Activated T-cell treated with anti-CD3 and anti-CD28 coated beads for 48 hours (primary cell): ENCODE measurements around the gene SCNN1B.

Source experiments
- DNase-seq: peaks from one replicate; pipeline ENCODE4 v3.0.0-alpha.2; 2020; ENCODE audit warnings: low read depth

SCNN1B gene

DNA sequence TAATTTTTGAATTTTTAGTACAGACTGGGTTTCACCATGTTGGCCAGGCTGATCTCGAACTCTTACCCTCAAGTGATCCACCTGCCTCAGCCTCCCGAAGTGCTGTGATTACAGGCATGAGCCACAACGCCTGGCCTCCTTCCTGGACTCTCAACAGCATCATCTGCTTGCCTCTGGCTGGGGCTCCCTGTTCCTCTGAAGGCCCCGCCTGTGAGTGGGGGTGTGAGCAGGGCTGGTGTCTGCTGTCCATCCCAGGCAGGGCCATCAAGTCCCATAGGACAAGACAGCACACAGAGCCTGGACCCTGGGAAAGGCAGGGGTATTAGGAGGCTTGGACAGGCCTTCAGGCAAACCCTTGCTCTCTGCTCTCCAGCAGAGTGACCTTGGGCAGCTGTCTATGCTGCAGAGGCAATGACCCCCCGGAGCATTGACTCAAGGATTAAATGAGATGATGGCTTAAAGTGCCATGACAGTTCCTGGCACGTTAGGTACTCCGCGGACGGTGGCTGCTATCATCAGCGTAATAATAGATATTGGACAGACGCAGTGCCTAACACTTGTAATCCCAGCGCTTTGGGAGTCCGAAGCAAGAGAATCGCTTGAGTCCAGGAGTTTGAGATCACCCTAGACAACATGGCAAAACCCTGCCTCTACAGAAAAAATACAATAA lies 19.2 kb downstream of the SCNN1B start:
- DNase-seq: no peak

DNA sequence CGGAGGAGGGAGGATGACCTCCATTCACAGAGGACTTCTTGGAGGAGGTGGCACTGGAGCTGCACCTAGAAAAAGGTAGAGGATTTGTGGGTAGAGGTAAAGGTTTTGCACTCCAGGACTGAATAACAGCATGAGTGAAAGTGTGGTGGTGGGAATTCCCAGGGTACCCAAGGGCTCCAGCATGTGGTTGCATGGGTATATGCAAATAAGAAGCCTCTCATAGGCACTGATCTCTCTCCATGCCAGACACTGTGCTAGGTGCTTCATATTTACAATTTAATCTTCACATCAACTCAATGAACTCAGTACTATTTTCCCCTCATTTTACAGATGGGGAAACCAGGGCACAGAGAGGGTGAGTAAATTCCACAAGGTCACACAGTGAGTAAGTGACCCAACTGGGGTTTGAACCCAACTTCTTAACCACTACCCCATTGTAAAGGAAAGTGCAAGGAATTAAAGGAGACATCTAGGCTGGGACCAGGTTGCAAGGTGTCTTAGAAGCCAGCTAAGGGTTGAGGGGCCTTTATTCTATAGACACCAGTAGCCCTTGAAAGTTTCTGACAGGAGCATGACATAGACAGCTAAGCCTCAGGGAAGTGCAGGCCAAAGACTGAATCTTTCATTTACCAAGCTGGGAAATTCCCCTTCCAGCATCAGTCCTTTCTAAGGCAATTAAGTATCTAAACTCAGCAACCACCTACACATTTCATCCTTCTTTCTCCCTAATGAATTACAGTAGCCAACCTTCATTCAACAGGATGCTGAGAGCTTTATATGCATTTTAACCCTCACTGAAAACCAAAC lies 21.3 kb downstream of the SCNN1B start:
- no peak for DNase-seq

DNA sequence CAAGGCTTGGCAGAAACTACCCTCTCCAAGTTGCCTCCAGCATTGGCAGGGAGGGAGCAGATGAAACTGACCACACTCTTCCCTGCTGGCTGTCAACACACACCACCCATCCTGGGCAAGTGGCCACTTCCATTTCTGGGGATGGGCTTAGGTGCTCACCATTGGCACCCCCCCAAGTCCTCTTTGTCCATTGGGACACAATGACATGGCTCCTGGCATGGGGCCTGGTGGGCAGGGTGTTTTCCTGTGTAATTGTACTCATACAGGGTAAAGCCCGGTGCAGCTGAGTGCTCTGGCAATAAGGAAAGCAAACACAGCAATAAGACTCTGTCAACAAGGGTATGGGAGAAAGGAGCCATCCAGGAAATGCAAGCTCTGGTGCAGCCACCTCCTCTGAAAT lies 22.6 kb downstream of the SCNN1B start:
- DNase-seq: no peak

DNA sequence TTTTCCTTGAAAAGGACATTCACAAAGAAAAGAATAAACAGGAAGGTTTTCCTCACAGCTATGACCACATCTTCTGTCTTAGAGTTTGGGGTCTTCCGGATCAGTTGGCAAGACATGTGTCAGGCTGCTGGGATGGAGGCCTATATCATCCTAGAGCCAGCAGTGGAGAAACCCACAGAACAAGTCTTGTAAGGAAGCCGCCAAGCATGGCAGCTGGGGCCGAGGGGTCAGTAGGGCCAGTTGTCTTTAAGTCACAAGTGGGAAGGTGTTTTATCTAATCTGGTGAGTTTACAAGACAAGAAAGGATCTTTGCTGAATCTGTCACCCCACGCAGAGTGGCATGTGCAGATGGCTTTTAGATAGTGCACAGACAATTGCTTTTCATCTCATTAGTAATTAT lies 25.7 kb downstream of the SCNN1B start:
- no peak for DNase-seq

DNA sequence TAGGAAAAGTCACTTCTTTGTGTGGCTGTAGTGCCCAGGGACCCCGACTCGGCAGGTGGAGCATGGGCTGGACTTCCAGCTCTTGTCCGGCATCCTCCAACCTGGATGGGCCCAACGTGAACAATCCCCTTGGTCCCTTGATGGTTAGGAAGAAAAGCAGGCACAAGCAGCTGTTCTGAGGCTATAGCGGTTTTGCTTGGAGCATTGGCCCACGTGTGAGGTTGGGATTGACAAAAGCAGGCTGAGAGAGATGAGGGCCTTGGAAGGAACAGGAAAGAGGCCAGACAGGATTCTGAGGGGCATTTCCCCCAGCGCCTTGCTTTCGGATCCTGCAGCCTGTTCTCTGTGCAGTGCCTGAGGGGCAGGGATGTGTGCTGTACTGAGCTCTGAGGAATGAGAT lies 28.1 kb downstream of the SCNN1B start:
- DNase-seq: no peak

DNA sequence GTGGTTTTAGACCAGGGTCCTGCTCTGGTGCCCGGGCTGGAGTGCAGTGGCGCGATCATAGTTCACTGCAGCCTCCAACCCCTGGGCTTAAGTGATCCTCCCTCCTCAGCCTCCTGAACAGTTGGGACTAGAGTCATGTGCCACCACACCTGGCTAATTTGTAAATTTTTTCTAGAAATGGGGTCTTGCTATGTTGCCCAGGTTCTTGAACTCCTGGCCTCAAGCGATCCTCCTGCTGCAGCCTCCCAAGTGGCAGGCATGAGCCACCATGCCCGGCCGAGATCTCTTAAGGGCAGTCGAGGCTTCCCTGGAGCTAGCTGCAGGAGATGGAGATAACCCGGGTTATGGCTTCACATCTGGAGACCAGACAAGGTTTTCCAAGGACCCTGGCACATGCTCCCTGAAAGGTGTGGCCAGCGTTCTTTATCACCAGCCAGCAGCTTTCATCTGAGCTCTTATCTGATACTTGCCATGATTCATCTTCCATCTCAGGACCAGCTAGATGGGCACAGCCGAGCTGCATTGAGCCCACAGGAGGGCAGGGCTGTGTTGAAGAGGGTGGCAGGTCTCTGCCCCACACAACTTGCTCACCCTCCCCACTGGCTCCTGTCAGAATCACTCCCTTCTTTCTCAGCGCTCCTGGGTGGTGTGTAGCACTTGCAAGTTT lies 28.6 kb downstream of the SCNN1B start:
- no peak for DNase-seq

DNA sequence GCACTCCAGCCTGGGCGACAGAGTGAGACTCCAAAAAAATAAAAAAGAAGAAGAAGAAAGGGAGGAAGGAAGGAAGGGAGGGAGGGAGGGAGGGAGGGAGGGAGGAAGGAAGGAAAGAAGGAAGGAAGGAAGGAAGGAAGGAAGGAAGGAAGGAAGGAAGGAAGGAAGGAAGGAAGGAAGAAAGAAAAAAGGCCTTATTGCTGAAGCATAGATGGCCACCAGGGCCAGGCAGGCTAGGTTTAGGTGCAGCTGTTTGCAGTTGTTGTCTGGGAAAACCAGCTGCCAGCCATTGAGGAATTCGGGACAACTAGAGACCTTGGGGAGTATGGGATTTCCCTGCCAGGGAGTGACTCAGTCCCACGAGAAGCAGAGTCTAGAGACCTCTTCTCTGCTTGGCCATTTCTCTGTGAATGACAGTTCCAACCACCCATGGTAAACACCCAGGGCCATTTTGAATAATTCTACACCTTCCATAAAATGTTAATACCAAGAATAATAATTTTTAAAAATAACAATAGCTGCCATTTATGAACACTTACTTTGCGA lies 31.0 kb downstream of the SCNN1B start:
- no peak for DNase-seq

DNA sequence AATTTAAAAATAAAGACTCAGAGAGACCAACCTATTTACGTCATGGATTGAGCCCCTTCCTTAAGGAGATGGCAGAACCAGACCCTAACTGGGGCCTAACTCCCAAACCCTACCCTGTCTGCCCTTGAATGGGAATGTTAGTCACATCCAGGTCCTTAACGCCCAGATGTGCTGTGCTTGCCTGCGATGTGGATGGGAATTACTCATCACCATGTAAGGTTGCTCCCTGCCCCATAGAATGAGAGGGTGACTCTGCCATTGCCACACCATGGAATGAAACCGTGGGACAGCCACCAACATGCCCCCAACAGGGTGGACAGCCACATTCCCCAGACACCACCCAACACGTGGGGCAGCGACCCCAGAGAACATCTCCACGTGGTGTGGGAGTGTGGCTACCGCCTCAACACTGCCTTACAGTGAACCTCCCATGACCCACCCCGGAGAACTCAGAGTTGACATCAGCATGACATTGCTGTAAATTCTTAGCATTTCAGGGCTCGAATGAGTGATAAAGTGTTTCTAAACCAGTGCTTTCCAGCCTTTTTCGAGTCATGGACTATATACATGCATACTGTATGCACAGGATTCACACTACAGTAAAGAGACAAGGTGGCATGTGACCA lies 31.8 kb downstream of the SCNN1B start:
- no peak for DNase-seq

DNA sequence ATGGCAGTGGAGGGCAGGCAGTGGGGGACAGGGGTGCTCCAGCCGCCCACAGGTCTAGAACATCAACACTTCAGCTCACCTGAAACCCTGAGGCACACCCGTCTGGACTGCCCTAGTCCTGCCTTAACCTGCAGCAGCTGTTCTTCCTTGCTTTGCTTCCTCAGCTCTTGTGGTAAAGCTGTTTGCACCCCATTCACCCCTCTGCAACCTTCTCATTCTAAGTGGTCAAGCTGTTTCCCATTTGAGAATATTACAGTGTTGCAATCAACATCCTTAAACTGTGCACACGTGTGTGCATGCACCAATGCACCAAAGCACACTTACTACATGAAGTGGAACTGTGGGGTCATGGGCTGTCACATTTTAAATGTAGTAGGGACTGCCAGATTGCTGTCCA lies 32.4 kb downstream of the SCNN1B start:
- no peak for DNase-seq

DNA sequence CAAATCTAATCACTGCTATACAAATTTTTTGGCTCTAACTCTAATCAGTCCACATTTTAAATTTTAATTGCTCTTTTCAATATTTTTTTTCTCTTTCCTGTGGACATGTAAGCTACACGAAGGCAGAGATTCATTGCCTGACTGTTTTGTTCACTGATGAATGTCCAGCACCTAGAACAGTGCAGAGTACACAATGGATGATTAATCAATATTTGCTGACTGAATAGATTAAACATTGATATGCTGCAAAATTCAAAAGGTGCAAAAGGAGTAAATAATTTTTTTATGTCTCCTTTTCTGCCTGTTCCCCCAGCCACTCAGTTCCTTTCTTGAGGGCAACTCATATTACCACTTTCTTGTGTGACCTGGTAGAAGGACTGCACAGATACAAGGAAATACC lies 32.8 kb downstream of the SCNN1B start:
- DNase-seq: no peak

DNA sequence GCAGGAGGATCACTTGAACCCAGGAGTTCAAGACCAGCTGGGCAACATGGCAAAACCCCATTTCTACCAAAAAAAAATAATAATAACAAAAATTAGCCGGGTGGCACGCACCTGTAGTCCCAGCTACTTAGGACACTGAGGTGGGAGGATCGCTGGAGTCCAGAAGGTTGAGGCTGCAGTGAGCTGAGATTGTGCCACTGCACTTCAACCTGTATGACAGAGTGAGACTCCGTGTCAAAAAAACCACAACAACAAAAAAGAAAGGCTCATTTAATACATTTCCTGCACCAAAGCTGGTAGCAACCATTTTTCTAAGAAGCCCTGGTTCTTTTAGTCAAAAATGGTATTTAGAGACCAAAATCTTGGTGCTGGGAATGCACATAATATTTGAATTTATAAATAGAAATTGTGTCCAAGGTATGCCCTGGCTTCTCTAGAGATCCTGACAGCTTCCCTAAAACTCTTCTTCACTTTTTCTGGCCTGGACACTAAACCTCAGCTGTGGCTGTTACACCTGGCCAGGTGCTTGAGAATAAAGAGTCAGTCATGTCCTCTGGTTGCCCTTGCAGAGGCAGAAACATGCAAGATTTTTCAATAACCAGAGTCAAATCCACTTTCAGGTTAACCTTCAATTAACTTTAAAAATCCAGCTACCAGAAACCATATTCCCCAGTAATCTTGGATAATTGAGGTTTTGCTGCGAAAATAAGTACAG lies 35.9 kb downstream of the SCNN1B start:
- no peak for DNase-seq

DNA sequence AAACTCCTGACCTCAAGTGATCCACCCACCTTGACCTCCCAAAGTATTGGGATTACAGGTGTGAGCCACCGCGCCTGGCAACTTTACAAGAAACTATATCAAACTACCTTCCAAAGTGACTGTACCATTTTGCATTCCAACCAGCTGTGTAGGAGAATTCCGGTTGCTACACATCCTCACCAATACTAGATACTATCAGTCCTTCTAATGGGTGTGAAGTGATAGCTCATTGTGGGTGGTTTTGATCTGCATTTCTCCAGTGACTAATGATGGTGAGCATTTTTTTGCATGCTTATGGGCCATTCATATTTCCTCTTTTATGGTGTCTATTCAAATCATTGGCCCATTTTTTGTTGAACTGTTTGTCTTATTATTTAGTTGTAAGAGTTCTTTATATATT lies 37.7 kb downstream of the SCNN1B start:
- DNase-seq: no peak

DNA sequence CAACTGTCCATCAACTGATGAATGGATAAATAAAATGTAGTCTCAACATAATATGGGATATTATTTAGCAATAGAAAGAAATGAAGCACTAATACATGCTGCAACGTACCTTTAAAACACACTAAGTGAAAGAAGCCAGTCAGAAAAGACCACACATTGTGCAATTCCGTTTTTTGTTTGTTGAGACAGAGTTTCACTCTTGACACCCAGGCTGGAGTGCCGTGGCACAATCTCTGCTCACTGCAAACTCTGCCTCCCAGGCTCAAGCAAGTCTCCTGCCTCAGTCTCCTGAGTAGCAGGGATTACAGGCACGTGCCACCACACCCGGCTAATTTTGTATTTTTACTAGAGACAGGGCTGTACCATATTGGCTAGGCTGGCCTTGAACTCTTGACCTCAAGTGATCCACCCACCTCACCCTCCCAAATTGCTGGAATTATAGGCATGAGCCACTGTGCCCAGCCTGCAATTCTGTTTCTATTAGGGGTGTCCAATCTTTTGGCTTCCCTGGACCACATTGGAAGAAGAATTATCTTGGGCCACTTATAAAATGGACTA lies 40.1 kb downstream of the SCNN1B start:
- no peak for DNase-seq

DNA sequence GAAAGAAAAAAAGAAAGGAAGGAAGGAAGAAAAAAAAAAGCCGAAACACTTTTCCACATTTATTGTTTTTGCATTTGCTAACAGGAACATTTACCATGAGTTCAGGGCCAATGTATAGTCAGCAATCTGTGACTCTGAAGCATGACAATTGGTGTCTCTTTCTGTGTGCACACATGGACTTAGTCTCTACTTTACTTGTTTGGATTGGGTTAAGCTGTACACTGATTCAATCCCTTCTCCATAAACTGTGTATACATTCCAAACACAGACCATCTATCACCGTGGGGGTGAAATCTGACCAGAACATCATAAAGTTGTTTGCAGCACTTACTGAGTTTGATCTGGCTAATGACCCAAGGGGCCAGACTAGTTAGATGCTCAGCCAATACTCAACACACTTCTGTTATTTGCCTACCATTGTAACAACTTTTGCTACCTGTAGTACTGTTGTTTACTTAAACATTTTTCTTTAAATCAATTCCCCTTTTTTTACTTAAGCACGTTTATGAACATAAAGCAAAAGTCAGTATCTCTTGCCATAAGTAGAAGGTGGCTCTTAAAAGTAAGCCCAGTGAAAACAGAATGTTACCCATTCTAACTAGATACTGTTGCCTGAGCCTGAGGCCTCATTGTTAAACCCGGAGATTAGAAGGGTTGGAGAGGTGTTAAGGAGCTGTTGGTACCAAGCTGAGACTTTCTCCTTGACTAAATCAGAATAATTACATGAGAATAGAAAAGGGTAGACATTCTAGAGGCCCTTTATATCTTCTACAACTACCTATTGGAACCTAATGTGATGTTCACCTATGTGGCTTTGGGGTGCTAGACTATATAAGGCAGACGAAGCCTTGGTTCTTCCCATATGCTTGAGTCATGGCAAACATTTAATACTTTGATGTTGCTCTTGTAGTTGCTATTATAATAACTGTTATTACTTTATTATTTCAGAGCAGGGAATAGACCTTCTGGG lies 41.8 kb downstream of the SCNN1B start:
- DNase-seq: no peak

DNA sequence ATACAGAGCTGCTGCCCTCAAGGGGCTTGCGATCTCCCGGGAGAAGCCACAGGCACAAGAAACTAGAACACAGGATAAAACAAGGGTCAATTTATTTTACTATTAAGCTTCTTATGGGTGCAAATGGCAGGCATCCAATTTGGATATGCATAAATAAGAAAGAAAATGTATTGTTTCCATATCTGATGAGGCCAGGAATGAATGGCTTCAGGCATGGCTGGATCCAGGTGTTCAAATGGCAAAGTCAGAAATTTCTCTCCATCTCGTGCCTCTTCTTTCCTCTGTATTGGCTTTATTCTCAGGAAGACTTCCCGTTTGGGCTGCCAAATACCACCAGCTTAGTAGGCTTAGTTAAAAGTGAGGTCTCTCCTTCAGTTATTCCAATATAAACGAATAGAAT lies 43.1 kb downstream of the SCNN1B start:
- no peak for DNase-seq

DNA sequence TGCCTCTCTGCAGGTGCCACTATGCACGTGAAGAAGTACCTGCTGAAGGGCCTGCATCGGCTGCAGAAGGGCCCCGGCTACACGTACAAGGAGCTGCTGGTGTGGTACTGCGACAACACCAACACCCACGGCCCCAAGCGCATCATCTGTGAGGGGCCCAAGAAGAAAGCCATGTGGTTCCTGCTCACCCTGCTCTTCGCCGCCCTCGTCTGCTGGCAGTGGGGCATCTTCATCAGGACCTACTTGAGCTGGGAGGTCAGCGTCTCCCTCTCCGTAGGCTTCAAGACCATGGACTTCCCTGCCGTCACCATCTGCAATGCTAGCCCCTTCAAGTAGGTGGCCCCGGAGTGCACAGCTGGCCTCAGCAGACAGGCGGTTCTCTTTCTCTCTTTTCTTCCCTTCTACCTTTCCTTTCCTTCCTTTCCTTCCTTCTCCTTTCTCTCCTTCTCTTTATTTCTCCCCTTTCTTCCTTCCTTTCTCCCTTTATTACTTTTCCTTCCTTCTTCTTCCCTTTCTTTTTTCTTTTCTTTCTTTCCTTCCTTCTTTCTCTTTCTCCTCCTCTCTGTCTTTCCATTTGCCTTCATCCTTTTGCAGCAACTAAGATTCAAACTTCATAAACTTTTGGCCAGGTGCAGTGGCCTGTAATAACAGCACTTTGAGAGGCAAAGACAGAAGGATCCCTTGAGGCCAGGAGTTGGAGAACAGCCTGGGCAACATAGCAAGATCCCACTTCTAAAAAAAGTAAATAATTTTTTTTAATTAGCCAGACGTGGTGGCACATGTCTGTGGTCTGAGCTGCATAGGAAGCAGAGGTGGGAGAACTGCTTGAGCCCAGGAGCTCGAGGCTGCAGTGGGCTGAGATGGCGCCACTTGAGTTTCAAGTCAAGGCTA lies 46.7 kb downstream of the SCNN1B start:
- no peak for DNase-seq

DNA sequence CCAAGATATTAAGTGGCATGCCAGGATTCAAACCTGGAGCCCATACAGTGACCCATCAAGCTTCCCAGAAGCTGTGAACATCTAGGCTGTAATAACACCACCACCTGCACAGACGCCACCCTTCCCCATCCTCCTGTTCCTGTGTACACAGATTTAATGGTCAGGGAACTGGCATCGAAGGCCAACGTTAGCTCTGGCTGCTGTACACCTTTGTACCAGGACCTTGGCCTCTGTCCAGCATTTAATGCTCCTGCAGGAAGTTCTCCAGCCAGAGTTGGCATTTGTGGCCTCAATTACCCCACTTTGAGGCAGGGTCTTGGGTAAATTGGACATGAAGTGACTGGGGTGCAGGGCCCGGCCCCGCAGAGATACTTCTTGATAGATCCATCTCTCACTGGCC lies 49.3 kb downstream of the SCNN1B start:
- DNase-seq: no peak

DNA sequence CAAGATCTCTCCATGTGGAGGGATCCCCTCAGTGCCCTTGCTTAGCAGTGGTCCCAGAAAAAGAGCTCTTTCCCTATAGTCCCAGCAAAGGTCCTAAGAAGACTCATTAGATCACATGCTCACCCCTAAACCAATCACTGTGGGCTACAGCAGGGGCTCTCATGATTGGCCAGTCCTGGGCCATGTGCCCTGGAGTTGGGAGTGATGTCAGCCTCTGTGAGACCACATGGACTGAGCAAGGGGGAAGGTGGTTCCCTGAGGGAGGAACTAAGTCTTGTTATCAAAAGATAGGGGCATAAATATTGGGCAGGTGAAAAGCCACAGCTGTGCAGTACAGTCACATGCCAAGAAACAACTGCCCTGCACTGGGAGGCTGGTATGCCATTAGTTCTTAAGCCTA lies 51.3 kb downstream of the SCNN1B start:
- no peak for DNase-seq

DNA sequence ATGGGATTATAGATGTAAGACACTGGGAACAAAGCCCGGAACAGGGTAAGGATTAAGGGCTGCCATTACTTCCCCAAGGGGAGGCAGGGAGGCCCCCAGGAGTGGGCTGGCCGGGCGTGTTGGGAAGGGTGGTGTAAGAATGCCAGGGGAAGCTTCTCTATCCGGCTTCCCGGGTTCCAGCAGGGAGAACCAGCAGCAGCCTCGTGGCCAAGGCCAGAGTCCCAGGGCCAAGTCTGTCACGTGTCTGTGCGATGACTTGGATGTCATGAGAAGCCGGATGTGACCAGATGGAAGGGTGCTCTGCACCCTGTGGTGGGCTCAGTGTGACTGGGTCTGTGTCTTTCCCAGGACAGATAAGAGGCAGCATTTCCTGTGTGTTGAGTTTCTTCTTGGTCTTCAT lies 52.1 kb downstream of the SCNN1B start:
- DNase-seq: no peak
